GM21367 (cell line): Measurements from ENCODE around the gene YPEL2.
"Not testable (repeated sequence)": the region's sequence is repeated elsewhere in the genome, so short reads cannot be mapped to it uniquely, and the experiment has no call there.

Experiments
- ATAC-seq: cut with Tn5 transposase; IDR thresholded peaks from one replicate; pipeline ENCODE4 v1.9.1; 2021; ENCODE audit not compliant: unreplicated experiment

YPEL2 gene

DNA sequence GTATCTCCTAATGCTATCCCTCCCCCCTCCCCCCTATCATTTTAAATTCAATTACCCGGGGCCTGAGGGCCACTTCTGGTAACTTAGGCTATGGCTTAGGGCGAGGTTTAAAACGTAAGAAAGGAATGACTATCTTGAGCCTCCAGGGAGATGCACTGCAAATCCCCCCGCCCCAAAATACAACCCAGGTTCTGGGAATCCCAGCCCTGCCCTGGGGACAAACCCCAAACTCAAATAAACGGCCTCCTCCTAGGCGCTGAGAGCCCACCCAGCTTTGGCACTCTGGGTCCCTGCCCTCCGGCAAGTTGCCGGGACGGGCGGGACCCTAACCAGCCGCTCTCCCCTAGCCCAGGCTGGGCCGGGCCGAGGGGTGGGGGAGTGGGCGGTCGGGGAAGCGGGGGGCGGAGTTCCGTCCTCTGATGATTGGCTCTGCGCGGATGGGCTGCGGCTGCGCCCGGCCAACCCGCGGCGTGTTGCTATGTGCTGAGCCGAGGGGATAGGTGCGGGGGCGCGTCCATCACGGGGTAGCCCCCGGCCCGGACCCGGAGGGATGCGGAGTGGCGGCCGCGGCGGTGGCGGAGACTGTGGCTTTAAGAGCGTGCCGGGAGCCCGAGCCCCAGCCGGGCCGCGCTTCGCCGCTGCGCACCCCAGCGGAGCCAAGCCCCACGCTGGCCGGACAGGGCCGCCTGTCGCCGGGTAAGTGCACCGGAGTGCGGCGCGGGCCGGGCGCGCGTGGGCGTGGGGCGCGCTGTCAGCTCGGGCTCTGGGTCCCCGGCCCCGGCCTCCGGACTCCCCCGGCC is at the start of gene YPEL2:
YPEL2 (plus strand) TSS at position 527 of the 800 bp plus-strand sequence. CDS start 21,755 bp downstream, outside the sequence.
- peak; percentile 85 for ATAC-seq

GRCh38 chr17:59284317-59284716 is 47.1 kb upstream of the YPEL2 start:
- no peak for ATAC-seq

DNA sequence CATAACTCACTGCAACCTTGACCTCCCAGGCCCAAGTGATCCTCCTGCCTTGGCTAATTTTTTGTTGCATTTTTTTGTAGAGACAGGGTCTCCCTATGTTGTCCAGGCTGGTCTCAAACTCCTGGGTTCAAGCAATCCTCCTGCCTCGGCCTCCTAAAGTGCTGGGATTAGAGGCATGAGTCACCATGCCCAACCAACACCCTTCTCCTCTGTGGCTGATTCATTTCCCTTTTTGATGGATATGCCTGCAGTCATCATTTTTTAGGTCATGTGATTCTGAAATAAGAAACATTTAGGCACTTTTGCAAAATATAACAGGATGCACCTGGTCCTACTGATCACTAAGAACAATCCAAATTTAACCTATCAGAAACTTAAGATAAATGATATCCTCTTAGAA is 44.0 kb upstream of the YPEL2 start:
- ATAC-seq, result no peak

DNA sequence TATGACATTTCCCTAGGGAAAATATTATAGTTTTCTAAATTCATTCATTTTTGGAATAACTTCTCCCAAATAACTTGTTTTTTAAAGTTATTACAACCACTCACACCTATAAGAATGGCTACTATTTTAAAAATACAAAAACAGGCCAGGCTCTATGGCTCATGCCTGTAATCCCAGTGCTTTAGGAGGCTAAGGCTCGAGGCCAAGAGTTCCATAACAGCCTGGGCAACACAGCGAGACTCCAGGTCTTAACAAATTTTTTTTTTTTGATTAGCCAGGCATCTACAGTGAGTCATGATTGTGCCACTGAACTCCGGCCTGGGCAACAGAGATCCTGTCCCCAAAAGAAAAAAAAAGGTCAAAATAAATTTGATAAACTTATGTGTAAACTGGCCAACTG is 43.6 kb upstream of the YPEL2 start:
- ATAC-seq, result no peak

DNA sequence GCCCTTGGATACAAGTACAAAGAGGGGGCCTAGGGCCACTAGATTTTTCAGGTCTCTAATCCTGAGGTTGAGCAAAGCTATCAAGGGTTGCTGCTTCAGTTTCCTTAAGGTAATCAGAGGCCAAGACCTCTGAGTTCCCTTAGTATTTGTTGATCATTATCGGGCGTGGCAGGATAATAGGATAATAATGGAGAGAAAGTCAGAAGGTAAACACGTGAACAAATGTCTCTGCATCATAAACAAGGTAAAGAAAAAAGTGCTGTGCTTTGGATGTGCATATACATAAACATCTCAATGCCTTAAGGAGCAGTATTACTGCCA is 41.5 kb upstream of the YPEL2 start:
- no peak for ATAC-seq

DNA sequence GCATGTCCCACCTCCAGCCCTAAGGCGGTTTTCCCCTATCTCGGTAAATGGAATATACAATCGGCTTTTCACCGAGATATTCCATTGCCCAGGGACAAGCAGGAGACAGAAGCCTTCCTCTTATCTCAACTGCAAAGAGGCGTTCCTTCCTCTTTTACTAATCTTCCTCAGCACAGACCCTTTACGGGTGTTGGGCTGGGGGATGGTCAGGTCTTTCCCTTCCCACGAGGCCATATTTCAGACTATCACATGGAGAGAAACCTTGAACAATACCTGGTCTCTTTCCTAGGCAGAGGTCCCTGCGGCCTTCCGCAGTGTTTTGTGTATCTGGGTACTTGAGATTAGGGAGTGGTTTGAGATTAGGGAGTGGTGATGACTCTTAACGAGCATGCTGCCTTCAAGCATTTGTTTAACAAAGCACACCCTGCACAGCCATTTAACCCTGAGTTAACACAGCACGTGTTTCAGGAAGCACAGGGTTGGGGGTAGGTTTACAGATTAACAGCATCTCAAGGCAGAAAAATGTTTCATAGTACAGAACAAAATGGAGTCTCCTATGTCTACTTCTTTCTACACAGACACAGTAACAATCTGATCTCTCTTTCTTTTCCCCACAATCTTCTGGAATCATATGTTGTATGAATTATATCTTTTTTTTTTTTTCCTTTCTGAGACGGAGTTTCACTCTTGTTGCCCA is 41.0 kb upstream of the YPEL2 start:
- not testable (repeated sequence) for ATAC-seq

DNA sequence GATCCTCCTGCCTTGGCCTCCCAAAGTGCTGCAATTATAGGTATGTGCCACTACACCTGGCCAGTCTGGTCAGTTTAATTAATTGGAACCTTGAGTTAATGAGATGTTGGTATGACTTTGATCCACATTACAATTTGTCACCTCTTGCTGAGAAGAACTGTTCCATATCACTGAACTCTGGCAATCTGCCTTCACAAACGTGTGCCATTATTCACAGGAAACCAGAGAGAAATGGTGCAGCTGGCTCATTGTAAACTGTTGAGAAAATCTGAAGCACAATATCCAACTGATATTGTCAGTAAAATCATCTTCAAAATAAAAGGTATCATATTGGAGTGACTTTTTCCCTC is 39.3 kb upstream of the YPEL2 start:
- no peak for ATAC-seq

DNA sequence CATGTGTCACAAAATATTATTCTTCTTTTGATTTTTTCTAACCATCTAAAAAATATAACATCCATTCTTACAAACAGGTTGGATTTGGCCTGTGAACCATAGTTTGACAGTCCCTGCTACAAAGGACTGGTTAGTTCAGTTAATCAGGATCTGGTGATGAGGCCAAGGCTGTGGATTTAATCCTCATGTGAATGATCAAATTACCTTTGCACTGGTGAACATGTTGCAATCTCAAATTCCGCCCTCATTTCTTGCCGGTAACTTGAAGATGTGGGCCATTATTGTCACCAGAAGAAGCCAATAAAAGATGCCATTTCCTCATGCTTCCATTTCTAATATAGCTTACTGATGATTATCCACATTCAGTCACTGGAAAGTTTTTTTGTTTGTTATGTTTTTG is 35.3 kb upstream of the YPEL2 start:
- ATAC-seq, result no peak

- ATAC-seq, result no peak
These were observed 32.9 kb upstream of the YPEL2 start for GRCh38 chr17:59298521-59298920.

DNA sequence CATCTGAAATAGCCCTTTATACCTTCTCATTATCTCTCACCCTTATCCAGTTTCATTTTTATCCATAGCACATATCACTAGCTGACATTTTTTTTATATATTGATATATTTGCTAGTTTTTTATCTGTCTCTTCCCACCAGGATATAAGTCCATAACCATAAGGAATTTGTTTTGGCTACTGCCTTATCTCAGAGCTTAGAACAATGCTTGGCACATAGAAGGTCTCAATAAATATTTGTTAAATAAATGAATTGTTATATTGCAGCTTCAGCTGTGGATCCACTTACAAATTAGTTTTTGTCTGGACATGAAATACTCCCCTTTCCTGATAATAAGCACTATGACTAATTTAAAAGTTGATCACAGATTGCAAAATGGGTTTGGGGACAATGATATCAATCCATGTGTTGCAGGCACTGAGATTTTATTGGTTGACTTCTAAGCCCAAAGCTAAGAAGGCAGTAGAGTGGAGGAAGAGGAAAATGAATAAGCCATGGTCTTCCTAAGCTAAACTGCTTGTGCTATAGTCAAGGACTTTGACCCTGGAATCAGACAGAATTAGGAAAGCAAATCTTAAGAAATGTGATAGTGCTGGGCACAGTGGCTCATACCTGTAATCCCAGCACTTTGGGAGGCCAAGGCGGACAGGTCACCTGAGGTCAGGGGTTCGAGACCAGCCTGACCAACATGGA is 31.9 kb upstream of the YPEL2 start:
- ATAC-seq, result no peak

- no peak for ATAC-seq
These were observed 30.5 kb upstream of the YPEL2 start for GRCh38 chr17:59300941-59301340.

DNA sequence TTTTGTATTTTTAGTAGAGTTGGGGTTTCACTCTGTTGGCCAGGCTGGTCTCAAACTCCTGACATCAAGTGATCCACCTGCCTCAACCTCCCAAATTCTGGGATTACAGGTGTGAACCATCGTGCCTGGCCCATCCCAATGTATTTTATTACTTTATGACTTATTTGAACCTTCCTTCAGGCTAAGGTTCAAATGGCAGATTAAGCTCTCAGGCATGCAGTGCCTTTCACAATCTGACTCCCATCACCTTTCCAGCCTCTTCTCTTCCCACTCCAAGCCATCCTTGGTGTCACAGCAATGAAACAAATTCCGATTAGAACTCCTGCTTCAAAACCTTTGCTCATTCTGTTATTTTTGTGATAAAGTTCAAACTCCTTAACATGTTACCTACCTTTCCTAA is 26.6 kb upstream of the YPEL2 start:
- no peak for ATAC-seq

- no peak for ATAC-seq
These were observed 21.1 kb upstream of the YPEL2 start for GRCh38 chr17:59310263-59310920.

DNA sequence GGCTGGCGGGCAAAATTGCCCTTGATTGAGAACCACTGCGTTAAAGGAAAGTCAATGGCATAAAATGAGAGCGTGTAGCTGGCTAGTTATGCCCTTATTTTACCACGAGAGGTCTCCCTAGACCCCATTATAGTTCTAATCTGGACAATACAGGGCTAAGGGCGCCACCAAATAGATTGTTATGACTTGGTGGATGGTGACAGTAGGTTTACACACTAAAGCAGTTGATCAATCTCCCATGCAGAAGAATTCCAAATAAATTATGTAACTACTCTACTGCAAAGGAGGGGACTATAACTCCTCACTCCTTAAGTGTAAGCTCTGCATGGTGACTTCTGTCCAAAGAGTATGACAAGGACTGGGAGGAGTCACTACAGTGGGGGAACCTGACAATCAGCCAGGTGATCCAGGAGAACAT is 20.4 kb upstream of the YPEL2 start:
- ATAC-seq, result no peak

DNA sequence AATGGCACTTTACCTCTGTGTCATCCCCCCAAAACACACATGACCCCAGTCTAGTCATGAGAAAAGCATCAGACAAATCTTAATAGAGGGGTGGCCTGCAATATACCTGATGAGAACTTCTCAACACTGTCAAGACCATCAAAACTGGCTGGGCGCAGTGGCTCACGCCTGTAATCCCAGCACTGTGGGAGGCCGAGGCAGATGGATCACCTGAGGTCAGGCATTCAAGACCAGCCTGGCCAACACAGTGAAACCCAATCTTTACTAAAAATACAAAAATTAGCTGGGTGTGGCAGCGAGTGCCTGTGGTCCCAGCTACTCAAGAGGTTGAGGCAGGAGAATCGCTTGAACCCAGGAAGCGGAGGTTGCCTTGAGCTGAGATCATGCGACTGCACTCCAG is 19.9 kb upstream of the YPEL2 start:
- not testable (repeated sequence) for ATAC-seq

DNA sequence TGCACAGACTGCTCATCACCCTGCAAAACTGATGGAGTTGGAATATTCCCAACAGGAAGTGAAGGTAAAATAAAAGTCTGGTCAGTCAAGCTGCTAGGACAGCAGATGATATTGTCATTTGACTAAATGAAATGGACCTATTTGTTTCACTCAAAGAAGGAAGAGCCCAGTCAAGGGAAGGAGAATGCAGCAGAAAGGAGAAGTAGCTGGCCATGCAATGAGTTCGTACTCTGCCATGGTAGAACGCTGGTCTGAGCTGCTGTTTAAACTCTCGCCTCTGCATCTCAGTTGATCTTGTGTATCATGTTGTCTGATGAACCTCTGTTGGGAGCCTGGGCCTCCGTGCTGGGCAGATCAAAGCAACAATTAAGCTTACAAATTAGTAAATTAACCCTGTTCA is 15.6 kb upstream of the YPEL2 start:
- no peak for ATAC-seq

DNA sequence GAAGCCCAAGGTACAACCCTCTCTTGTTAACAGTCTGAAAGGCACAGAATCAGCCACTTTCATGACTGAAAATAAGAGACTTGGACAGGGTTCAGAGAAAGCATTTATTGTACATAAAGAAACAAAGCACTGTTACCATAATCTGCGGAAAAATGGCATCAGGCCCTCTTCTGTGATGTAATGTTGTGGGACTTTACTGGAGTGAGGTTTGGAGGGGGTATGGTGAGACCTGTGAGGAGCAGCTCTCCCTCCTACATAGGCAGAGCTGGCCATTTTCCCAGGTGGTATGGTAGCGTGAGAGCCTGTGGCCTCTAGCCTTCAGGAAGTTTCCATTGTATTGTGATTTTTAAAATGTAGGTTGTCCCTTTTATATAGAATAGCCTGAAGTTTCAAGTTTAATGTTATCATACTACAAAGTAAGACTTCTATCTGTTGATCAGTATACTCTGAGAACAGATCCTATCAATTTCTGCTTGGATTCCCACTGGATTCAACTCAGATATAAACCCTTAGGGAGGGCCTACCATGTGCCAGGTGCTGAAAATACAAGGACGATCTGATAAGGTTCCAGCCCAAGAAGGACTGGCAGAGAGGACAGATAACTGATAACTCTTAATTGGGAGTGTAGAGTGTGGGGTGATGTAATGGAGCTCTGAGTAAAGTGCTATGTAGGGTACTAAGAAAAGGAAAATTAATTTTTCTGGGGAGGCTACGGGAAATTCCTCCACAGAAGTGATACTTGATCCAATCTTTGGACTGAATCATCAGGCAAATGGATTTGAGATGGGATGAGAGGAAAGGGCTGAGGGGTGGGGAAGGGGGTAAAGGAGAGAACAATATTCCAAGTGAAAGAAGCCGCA is 4.1 kb upstream of the YPEL2 start:
- no peak for ATAC-seq

DNA sequence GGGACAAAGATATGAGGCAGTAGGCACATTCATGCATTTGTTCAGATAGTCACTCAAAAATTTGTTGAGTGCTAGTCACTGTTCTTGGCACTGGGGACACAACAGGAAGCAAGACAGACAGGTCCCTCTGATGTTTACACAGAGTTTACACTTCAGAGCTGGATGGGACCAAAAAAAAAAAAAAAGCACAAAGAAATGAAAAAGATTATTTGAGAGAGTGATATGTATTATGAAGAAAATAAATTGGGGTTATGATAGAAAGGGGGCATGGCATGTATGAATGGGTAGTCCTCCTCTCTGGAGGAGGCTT is 3.5 kb upstream of the YPEL2 start:
- no peak for ATAC-seq

GRCh38 chr17:59328601-59329000 is 2.9 kb upstream of the YPEL2 start:
- no peak for ATAC-seq

DNA sequence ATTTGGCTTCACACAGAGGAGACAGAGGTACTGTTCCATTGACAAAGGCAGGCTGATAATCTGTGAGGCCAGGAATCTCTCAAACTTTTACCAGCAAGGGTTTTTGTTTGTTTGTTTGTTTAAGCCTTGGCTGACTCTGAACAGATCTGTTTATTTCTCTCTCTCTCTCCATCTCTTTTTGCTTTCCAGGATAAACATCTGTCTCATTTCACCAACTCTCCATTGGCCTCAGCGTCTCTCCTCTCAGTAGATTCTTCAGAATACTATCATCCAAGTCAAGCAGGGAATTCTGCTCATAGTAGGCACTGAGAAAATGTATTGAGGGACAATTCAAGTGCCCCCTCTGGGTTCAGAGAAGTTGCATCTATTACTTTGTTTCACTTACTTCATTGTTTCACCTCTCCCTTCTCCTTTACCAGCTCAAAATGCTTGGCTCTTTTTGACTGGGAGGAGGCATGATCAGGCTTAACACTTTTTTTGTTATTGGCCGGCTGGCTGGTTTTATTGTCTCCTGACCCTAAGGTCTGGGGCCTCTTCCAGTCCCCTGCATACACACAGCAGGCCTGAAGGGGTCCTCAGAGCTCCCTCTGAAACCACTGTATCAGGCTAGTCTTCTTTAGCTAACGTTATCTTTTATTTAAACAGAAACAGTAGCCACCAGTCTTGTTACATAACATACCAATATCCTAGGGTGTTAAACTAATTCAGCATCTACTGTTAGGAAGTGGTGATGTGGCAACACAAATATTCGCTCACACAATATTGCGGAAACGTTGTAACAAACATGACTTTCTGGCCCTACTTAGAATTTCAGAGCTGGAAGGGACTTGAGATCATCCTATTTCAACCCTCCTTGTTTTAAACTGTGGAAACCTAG is 2.0 kb upstream of the YPEL2 start:
- no peak for ATAC-seq
